GM21723 (cell line): ENCODE measurements around the gene ZNF536.

Experiments used
- ATAC-seq: cut with Tn5 transposase; IDR thresholded peaks from one replicate; pipeline ENCODE4 v1.9.1; 2021; ENCODE audit warnings: mild to moderate bottlenecking, moderate library complexity; ENCODE audit not compliant: unreplicated experiment

Gene ZNF536

DNA sequence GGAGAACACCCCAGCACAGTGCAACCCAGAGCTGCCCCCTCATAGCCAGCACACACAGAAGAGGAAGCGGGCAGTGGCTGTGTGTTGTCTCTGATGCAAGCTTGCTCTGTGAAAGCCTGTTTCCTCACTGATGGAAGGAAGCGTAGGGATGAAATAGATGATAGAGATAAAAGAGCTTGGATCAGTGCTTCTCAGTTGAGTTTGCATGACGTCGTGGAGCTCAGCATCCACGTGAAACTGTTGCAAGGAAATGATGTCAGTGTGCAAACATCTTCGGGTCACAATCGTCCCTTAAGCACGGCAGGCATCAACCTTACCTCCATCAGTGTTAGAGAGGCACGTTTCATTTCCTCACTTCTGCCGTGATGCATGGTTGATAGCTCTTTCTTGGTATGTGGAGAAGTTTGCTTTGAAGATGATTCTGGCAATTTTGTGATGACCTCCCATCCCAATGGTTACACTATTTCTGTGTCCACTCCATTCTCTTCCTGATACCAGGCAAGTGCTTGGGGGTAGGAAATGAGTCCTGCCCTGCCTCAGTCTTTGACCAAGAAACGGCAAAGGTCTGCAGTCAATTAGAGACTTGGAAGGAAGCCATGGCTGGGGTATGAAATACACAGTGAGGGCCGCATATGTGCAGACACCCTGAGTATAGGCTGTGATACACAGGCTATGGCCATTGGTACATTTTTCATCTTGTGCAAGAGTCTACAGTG is 183.0 kb downstream of the ZNF536 start:
- no peak for ATAC-seq

DNA sequence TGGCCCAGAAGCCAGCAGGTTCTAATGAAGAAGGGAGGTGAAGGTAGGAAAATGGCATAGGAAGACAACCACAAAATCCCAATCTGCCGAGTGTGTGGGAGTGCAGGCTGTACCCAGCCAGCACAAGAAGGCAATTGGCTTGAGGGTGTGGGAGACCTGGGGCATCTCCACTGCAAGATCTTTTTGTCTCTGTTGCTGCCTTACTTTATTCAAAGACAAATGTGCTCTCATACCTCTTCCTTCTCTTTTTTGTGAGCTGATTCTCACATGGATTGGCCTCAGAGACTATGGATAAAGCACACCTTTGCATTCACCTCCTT is 183.6 kb downstream of the ZNF536 start:
- no peak for ATAC-seq

GRCh38 chr19:30556230-30556711 is 184.1 kb downstream of the ZNF536 start:
- ATAC-seq: no peak

- ATAC-seq: no peak
These were observed 185.0 kb downstream of the ZNF536 start for GRCh38 chr19:30557212-30557611.

- ATAC-seq: no peak
These were observed 185.9 kb downstream of the ZNF536 start for GRCh38 chr19:30557927-30558557.

DNA sequence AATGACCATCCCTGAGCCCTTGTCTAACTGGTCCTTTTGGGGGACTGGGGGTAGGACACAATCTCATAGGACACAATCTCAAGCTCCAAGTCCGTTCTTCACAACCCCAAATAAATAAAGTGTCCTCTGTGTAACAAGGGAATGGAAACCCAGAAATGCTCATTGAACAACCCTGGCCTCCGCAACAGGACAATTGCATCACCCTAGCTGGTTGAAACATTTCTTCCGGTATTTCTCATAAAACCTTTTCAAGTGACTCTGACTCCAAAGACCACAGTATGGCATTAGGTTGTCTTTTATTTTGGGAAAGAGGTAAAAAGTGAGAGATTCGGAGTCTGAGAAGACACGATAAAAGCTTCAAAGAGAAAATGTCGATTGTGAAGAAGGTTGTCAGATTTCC is 186.6 kb downstream of the ZNF536 start:
- ATAC-seq: no peak

- no peak for ATAC-seq
These were observed 187.3 kb downstream of the ZNF536 start for GRCh38 chr19:30559446-30559845.

DNA sequence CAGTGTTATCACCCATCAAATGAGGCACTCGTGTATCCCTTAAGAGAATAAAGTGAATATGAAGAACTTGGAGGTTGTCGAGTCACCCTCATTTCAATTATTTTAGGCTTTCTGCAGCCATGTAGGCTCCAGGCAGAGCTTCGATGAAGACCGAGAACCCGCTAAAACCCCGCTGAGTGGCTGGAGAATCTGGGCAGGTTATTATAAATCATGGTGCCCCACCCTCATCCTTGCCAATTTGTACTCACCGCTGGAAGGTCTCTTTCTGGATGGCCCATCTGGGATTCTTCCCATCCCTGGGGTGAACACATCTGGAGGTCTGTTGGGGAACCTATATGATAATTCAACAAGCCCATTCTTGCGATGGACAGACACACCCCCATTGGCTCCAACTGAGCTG is 190.8 kb downstream of the ZNF536 start:
- ATAC-seq: no peak

- no peak for ATAC-seq
These were observed 191.5 kb downstream of the ZNF536 start for GRCh38 chr19:30563691-30564090.

DNA sequence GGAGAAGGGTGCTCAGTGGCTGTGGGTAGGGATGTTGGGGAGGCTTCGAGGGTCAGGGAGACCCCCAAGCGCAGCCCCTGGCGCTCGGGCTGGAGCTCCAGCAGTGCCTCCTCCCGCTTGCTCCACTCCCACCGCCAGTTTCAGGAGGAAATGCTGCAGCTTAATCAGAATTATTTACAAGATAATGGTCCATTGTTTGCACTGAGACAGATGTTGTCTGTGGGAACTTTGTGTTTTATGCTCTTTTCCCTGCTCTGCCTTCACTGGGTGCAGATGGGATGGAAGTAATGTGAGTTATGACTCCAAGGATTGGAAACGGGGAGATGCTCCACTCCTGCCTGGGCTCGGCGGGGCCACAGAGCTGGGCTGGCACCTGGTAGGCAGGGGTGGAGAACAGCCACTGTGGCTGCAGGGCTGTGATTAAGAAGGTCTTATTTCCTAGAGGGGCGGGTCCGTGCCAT is 192.4 kb downstream of the ZNF536 start:
- no peak for ATAC-seq

DNA sequence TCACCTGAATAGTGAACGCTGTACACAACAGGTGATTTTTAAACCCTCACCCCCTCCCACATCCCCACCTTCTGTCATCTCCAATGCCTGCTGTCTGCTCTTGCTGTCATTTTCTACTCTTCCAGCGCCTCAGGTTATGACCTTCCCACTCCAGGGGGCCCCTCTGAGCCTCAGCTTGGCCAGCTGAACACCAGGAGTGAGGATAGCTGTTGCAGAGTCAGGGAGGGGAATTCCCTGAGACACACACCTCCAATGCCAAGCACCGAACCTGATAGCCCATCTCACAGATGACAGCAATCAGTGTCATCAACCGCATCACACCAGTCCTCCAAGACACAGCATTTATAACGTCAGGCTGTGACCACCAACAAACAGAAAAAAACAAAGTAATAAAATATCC is 193.5 kb downstream of the ZNF536 start:
- ATAC-seq: no peak

DNA sequence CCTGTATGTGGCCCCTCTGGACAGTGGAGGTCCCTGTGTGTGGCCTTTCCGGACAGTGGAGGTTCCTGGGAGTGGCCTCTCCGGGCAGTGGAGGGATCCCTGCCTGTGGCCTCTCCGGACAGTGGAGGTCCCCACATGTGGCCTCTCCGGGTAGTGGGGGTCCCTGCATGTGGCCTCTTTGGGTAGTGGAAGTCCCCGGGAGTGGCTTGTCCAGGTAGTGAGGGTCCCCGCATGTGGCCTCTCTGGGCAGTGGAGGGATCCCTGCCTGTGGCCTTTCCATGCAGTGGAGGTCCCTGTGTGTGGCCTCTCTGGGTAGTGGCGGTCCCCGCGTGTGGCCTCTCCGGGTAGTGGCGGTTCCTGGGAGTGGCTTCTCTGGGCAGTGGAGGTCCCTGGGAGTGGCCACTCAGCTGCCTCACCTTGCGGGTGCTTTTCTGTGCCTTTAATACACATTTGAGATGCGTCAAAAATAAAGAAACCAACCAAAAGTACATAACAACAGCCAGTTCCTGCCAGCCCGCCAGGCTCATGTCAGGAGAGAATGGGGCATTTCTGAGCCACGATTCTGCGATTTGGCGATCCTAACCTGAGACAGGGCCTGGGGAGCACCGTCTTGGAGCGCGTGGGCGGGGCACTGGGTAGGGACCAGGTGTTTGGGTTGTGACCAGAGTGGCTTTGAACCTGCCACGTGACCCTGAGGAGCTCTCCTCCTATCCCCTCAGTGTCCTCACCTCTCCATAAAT is 194.7 kb downstream of the ZNF536 start:
- no peak for ATAC-seq

DNA sequence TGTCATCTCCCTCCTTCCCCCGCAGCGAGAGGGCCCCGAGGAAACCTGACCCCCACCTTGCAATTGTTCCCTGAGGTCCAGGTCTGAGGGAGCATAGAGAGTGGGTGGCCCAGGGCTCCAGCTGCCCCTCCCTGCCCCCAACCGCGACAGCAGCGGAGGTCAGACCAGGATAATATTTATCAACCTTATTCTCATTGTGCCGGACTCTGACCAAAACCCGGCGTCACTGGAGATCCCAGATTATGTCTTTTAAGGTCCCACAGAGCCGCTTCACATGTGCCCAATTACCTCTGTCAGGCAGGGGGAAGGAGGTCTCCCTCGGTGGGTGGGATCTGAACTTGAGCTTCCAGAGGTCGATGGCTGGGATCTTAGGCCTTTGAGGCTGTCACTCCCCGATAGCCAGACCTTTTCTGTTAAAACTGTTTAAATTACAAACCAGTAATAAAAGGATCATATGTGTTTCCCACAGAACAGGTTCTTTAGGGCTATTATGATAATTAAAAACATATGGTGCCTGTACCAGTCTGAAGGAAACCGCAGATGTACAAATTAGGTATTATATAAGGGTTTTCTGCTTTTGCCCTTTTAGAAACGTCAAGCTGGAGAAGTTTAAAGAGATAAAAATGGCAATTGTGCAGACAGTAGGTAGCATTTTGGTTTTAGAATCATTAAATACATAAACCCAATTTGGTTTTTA is 195.5 kb downstream of the ZNF536 start:
- ATAC-seq: no peak

GRCh38 chr19:30570194-30570593 is 198.0 kb downstream of the ZNF536 start:
- ATAC-seq: no peak

DNA sequence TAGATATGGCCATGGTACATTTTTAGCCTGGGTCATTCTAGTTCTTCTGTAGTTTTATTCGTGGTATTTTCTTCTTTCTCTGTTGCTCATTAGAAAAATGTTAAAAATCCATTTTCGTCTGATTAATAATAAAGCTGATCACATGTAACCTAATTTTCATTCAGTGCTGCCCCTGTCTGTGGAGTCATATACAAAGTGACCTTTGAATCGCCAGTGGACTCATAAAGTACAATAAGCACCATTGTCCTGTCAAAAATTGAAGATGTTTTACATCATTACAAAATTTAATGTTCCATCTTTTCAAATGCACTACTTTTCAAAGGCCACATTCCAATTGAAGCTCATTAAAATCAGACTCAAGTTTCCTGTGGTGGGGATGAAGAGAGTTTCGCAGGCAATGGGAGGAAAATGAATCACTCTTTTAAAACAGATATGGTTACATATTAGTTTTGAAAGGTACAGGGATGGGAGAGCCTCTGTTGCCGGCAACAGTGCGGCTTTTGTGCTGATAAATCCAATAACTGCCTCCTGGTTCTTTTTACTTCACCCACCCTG is 205.4 kb downstream of the ZNF536 start:
- ATAC-seq: no peak

DNA sequence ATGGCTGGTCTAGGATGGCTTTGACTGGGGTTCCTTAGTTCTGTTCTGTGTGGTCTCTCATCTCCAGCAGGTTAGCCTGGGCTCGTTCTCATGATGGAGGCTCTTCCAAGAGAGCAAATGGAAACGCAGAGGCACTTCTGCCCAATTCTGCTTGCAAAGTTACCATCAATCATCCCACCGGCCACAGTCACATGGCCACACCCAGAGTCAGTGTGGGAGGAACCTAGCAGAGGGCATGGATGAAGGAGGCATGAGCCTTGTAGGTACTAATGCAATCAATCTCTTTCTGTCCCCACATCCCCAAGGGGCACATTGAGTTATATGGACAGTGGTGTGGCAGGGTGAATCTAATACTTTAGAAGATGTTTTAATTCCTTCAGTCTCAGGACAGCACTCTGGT is 207.2 kb downstream of the ZNF536 start:
- ATAC-seq: no peak

- ATAC-seq: no peak
These were observed 208.5 kb downstream of the ZNF536 start for GRCh38 chr19:30580673-30581072.

DNA sequence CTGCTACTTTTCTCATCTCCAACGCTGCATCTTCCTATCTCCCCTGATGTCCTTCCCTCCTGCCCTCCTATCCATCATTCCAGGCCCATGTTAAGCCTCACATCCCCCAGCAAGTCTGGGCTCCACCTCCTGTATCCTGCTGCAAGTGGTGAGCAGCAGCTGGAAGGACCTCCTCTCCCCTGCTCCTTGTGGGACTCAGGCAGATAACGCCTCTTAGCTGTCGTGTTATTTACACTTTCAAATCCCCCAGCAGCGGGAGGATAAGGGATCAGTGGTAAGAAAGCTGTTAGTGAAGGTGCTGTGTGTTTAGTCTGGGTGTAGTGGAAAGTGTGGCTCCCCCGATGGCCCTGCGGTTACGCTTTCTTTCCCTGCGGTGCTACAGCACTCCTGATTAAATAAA is 211.9 kb downstream of the ZNF536 start:
- ATAC-seq: no peak

- no peak for ATAC-seq
These were observed 215.7 kb downstream of the ZNF536 start for GRCh38 chr19:30587869-30588268.

GRCh38 chr19:30590596-30591229 is 218.5 kb downstream of the ZNF536 start:
- no peak for ATAC-seq

GRCh38 chr19:30593356-30593755 is 221.2 kb downstream of the ZNF536 start:
- ATAC-seq: no peak
